Left ventricle myocardium inferior (tissue), 1 donor: ENCODE results near the gene AMBP. TPM values are rescaled to one million over a fixed set of nuclear protein-coding genes. Genes with fewer than 3 reads are reported as not detected.

ENCODE experiments used
- DNase-seq: peaks from one replicate; pipeline ENCODE4 v3.0.0-alpha.2; 2020
- H3K27ac ChIP-seq: fragments of 200-600 bp; replicated peaks from 2 replicates; pipeline ENCODE4 v1.8.0; 2021
- H3K27me3 ChIP-seq: fragments of 200-600 bp; 2 replicates; pipeline ENCODE4 v1.8.0; 2021; ENCODE audit warnings: low read depth
- H3K36me3 ChIP-seq: fragments of 200-600 bp; 2 replicates; pipeline ENCODE4 v1.8.0; 2021
- H3K4me1 ChIP-seq: fragments of 200-600 bp; 2 replicates; pipeline ENCODE4 v1.8.0; 2021
- H3K4me3 ChIP-seq: fragments of 200-600 bp; 2 replicates; pipeline ENCODE4 v1.8.0; 2021; ENCODE audit warnings: mild to moderate bottlenecking, moderate library complexity
- H3K9me3 ChIP-seq: fragments of 200-600 bp; replicated peaks from 2 replicates; pipeline ENCODE4 v1.8.0; 2021
- intact Hi-C: fragments of 100-400 bp; cut with micrococcal nuclease; formaldehyde crosslinking; loops from one replicate; pipeline ENCODE4 v1.11.0; 2022
- total RNA-seq: library from RNA; stranded (reverse); fragmentation: NEBNext Ultra II Directional; extraction: Animal tissue kit (Norgen Biotek cat#: 25700); gene quantifications from one replicate; pipeline ENCODE4 v1.2.1, GENCODE V29; 2021
- TF ChIP-seq, protein P1 (sequence below): fragments of 200-600 bp; IDR thresholded peaks from 2 replicates; pipeline ENCODE4 v1.8.0; 2021; ENCODE audit warnings: antibody characterized with exemption, mild to moderate bottlenecking, borderline replicate concordance
- donor health status: DM: no; HTN: yes; CAD: no; lungs with severe emphysema.

AMBP gene
- total RNA-seq, 1 donor from 2014 or later: not detected

DNA sequence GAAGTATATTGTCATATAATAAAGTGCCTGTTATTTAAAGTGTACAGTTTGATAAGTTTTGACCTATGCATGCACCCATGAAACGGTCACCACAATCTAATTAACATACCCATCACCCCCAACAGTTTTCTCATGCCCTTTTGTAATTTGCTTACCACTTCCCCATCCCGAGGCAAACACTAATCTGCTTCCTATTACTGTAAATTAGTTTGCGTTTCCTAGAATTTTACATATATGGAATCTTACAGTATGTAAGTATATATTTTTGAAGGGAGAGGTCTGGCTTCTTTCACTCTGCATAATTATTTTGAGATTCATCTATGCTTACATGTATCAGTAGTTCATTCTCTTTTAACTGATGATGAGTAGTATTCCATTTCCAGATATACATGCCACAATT lies 56.5 kb downstream of the AMBP start:
- H3K9me3 ChIP-seq: peaks cover 53% of the 10 kb centered on the region
- no peak overlapping the region for H3K4me3 ChIP-seq
- H3K36me3 ChIP-seq: peaks cover 48% of the 10 kb centered on the region
- H3K27me3 ChIP-seq: no peaks in the 10 kb centered on the region
- intact Hi-C loops: no loop called here
- H3K4me1 ChIP-seq: no peaks in the 10 kb centered on the region
- TF ChIP-seq, protein P1, sequence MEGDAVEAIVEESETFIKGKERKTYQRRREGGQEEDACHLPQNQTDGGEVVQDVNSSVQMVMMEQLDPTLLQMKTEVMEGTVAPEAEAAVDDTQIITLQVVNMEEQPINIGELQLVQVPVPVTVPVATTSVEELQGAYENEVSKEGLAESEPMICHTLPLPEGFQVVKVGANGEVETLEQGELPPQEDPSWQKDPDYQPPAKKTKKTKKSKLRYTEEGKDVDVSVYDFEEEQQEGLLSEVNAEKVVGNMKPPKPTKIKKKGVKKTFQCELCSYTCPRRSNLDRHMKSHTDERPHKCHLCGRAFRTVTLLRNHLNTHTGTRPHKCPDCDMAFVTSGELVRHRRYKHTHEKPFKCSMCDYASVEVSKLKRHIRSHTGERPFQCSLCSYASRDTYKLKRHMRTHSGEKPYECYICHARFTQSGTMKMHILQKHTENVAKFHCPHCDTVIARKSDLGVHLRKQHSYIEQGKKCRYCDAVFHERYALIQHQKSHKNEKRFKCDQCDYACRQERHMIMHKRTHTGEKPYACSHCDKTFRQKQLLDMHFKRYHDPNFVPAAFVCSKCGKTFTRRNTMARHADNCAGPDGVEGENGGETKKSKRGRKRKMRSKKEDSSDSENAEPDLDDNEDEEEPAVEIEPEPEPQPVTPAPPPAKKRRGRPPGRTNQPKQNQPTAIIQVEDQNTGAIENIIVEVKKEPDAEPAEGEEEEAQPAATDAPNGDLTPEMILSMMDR: no peak
- no peak for DNase-seq
- no peak overlapping the region for H3K27ac ChIP-seq

- no peak overlapping the region for H3K4me3 ChIP-seq
- no peaks in the 10 kb centered on the region for H3K4me1 ChIP-seq
- H3K27me3 ChIP-seq: no peaks in the 10 kb centered on the region
- intact Hi-C loops: no loop called here
- H3K36me3 ChIP-seq: peaks cover 50% of the 10 kb centered on the region
- DNase-seq: no peak
- H3K9me3 ChIP-seq: peaks cover 50% of the 10 kb centered on the region
- TF ChIP-seq, protein P1: no peak
- H3K27ac ChIP-seq: no peak overlapping the region
Observed at GRCh38 chr9:114017741-114018715, 60.1 kb downstream of the AMBP start.

- TF ChIP-seq, protein P1: no peak
- Histone ChIP-seq H3K27ac (no peak overlapping the region), H3K9me3 (peaks cover 50% of the 10 kb centered on the region), H3K4me1 (no peaks in the 10 kb centered on the region), H3K27me3 (no peaks in the 10 kb centered on the region), H3K36me3 (peaks cover 46% of the 10 kb centered on the region), H3K4me3 (no peak overlapping the region)
- no peak for DNase-seq
- intact Hi-C loops: no loop called here
Observed at GRCh38 chr9:114016629-114017423, 61.3 kb downstream of the AMBP start.

- H3K4me1 ChIP-seq: no peaks in the 10 kb centered on the region
- no peaks in the 10 kb centered on the region for H3K27me3 ChIP-seq
- DNase-seq: no peak
- peaks cover 47% of the 10 kb centered on the region for H3K36me3 ChIP-seq
- TF ChIP-seq, protein P1: no peak
- intact Hi-C loops: no loop called here
- H3K9me3 ChIP-seq: peaks cover 43% of the 10 kb centered on the region
- no peak overlapping the region for H3K27ac ChIP-seq
- H3K4me3 ChIP-seq: no peak overlapping the region
Observed at GRCh38 chr9:114016101-114016500, 62.0 kb downstream of the AMBP start.

- Histone ChIP-seq H3K27ac (no peak overlapping the region), H3K36me3 (peaks cover 51% of the 10 kb centered on the region), H3K4me3 (no peak overlapping the region), H3K4me1 (no peaks in the 10 kb centered on the region), H3K27me3 (no peaks in the 10 kb centered on the region), H3K9me3 (peaks cover 39% of the 10 kb centered on the region)
- intact Hi-C loops: no loop called here
- DNase-seq: no peak
- TF ChIP-seq, protein P1: no peak
Observed at GRCh38 chr9:114015607-114016006, 62.5 kb downstream of the AMBP start.
